Liver (tissue), 1 donor: ENCODE measurements around the gene ZCCHC4.

Experiments
- REST ChIP-seq: IDR thresholded peaks from 2 replicates; pipeline ENCODE4 v1.6.1; 2016; ENCODE audit warnings: antibody characterized with exemption, mild to moderate bottlenecking
- YY1 ChIP-seq: IDR thresholded peaks from 2 replicates; pipeline ENCODE4 v1.6.1; 2016; ENCODE audit warnings: antibody characterized with exemption, mild to moderate bottlenecking

- TF ChIP-seq REST (no peak), YY1 (no peak)
Observed at GRCh38 chr4:25399510-25399909, 86.9 kb downstream of the ZCCHC4 start.
